Right ventricle myocardium superior (tissue), 1 donor: Measurements from ENCODE around the gene C11orf86. TPM values are rescaled to one million over a fixed set of nuclear protein-coding genes. Genes with fewer than 3 reads are reported as not detected.

Experiments used
- ATAC-seq: fragments of 200-7000 bp; cut with Tn5 transposase; one replicate; pipeline ENCODE4 v1.9.1; 2020; ENCODE audit warnings: mild to moderate bottlenecking; ENCODE audit not compliant: poor library complexity
- DNase-seq: peaks from one replicate; pipeline ENCODE4 v3.0.0-alpha.2; 2020
- intact Hi-C: fragments of 100-400 bp; cut with DNase I; formaldehyde crosslinking; loops from one replicate; pipeline ENCODE4 v1.11.2; 2022
- total RNA-seq: library from RNA; stranded (reverse); fragmentation: NEBNext Ultra II Directional; extraction: Animal tissue kit (Norgen Biotek cat#: 25700); gene quantifications from one replicate; pipeline ENCODE4 v1.2.1, GENCODE V29; 2021
- donor health status: DM: no; HTN: yes; CAD: no; lungs with severe emphysema.

C11orf86 gene
- total RNA-seq, 1 donor from 2014 or later, result not detected

DNA sequence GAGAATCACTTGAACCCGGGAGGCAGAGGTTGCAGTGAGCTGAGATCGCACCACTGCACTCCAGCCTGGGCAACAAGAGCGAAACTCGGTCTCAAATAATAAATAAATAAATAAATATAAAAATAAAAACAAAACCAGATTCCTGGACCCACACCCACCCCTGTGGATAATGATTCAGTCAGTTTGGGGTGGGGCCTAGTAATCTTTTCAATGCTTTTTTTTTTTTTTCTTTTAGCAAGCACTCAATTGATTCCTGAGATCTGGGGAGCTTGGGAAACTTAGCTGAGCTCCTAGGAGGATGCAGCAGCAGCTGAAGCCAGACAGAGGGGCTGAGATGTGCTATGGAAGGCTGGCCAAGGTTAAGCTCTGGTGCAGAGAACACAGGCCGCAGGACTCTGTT lies 12.3 kb upstream of the C11orf86 start:
- ATAC-seq (no peak), DNase-seq (no peak)
- intact Hi-C loops, result no loop called here

- DNase-seq, result no peak
- ATAC-seq, result no peak
- intact Hi-C loops, result no loop called here
Measured at GRCh38 chr11:66964495-66964894, 10.6 kb upstream of the C11orf86 start.

DNA sequence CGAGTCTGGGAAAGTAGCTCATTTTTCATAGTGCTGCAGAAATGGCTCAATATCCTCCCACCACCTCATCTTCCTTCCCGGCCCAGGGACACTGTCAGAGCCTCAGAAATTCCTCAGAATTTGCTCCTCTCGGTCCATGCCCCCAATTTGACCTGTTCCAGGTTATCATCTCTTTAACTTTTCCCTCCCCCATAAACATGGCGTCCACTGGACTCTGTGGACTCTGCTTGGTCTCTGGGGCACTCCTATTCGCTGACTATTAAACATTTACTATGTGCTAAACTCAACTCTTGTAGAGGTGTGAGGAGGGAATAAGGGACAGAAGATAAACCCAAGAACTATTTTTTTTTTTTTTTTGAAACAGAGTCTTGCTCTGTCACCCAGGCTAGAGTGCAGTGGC lies 8.8 kb upstream of the C11orf86 start:
- DNase-seq (no peak), ATAC-seq (no peak)
- intact Hi-C loops, result no loop called here

GRCh38 chr11:66967670-66968425 lies 7.3 kb upstream of the C11orf86 start:
- DNase-seq (no peak), ATAC-seq (peak; percentile 30)
- intact Hi-C loops, result no loop called here

- no peak for ATAC-seq
- no peak for DNase-seq
- intact Hi-C loops, result no loop called here
Measured at GRCh38 chr11:66969584-66970225, 5.4 kb upstream of the C11orf86 start.

- ATAC-seq, result no peak
- intact Hi-C loops, result no loop called here
- no peak for DNase-seq
Measured at GRCh38 chr11:66970371-66970806, 4.7 kb upstream of the C11orf86 start.

GRCh38 chr11:66970807-66971442 lies 4.2 kb upstream of the C11orf86 start:
- ATAC-seq (peak; percentile 69), DNase-seq (no peak)
- intact Hi-C loops, result no loop called here

GRCh38 chr11:66971488-66971887 lies 3.6 kb upstream of the C11orf86 start:
- intact Hi-C loops, result no loop called here
- DNase-seq, result no peak

DNA sequence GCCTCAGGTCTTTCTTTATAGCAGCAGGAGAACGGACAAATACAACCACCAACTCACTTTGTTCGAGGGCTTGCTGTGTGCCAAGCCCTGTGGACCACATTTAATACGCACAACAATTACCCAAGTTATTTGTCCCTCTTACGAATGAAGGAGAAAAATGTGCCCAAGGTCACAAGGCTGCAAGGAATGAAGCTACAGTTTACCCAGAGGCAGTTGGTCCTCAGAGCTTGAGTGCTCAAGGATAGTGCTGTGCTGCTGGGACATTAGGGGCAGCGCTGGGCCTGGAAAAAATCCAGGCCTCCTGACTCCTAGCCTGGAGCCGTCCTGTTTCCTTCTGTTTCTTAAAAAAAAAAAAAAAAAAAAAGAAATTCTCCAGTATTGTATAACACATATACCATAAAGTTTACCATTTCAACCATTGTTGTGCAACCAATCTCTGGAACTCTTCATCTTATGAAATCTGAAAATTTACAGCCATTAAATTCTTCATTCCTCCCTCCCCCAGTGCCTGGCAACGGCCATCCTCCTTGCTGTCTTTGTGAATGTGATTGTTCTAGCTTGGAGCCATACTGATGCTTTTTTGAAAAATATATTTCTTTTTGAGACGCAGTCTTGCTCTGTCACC lies 1.0 kb upstream of the C11orf86 start:
- intact Hi-C loops, result no loop called here
- no peak for ATAC-seq
- no peak for DNase-seq

More at GRCh38 chr11:66971488-66971887, 3.6 kb upstream of the C11orf86 start:
- no peak for ATAC-seq

- ATAC-seq (no peak), DNase-seq (no peak)
- intact Hi-C loops, result no loop called here
Measured at GRCh38 chr11:66975405-66976027, 412 bp downstream of the C11orf86 start.

DNA sequence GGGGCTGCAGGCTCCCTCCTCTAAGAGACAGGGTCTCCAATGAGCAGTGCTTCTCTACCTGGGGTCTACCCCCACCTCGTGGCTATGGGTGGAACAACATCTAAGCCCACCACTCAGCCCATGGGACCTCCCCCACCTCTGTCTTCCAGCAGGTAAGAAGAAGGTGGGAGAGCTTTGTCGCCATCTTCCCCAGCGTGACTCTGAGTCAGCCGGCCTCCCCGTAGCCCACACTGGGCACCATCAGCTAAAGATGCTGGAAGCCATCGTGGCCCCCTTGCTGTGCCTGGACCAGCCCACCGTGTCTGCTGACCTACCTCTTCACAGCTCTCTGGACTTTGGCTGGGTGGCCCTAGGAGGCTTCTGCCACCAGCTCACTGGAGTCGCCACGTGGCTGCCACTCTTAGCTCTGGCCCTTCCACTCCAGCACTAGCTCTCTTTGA lies 944 bp downstream of the C11orf86 start:
- intact Hi-C loops, result no loop called here
- ATAC-seq (no peak), DNase-seq (no peak)

DNA sequence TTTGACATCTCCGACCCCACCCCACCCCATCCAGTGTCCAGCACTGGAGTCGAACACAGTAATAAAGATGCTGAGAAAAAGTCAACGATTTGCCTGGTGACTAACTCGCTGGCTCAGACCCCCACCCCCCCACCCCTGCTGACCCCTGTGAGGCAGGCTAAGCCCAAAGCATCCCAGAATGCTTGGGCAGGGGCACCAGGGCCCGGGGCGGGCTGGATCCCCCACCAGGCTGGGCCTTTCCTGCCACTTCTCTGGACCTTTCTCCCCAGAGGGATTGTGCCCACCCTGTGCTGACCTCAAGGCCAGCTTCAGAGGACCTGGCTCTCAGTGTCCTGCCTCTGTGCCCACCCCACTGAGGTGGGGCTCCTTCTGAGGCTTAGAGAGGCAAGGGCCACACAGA lies 1.8 kb downstream of the C11orf86 start:
- intact Hi-C loops, result no loop called here
- ATAC-seq (no peak), DNase-seq (no peak)

DNA sequence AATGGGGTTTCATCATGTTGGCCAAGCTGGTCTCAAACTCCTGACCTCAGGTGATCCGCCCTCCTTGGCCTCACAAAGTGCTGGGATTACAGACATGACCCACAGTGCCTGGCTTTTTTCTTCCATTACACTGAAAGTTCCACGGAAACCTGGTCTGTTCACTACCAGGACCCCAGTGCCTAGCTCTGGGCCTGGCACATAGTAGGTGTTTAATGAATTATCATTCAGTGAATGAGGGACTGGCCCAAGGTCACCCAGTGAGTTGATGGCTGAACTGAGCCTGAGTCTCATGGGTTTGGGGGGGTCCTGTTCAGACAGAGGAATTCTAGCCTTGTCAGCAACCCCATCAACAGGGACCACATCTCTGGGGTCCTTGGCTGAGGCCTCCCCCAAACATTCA lies 3.1 kb downstream of the C11orf86 start:
- ATAC-seq (no peak), DNase-seq (no peak)
- intact Hi-C loops, result no loop called here

GRCh38 chr11:66978717-66979116 lies 3.6 kb downstream of the C11orf86 start:
- no peak for DNase-seq
- intact Hi-C loops, result no loop called here
- ATAC-seq, result no peak

DNA sequence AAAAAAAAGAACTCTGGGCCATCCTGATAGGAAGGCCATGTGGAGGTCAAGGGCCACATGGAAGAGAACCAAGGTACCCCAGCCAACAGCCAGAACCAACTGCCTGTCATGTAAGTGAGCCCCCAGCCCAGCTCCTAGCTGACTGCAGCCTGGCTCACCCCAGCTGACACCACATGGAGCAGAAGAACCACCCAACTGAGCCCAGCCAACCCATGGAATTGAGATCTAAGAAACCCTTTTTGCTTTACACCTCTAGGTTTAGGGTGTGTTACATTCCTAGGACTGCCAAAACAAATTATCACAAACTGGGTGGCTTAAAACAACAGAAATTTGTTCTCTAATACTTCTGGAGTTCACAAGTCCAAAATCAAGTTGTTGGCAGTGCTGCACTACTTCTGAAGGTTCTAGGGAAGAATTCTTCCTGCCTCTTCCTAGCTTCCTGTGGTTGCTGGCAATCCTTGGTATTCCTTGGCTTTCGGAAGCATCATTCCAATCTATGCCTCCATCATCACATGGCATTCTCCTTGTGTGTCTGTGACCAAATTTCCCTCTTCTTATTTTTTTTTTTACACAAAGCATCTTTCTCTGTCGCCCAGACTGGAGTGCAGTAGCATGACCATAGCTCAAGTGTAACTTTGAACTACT lies 4.4 kb downstream of the C11orf86 start:
- intact Hi-C loops, result no loop called here
- DNase-seq, result no peak
- no peak for ATAC-seq

GRCh38 chr11:66981976-66982578 lies 7.0 kb downstream of the C11orf86 start:
- DNase-seq (peak; percentile 93), ATAC-seq (peak; percentile 34)
- intact Hi-C loops, result no loop called here

- DNase-seq, result no peak
- intact Hi-C loops, result no loop called here
- no peak for ATAC-seq
Measured at GRCh38 chr11:66983275-66983924, 8.3 kb downstream of the C11orf86 start.
